ENCODE results near the gene HTRA3. TPM values are rescaled to one million over a fixed set of nuclear protein-coding genes. Genes with fewer than 3 reads are reported as not detected.

HTRA3 gene
- total and polyA plus RNA-seq, 2 experiments from 2014 or later, result 6.9 to 15.7 TPM

- H3K27me3 ChIP-seq, result no peaks in the 10 kb centered on the region
- H3K4me1 ChIP-seq (ENCODE audit: low read depth), result peaks cover 10% of the 10 kb centered on the region
- H3K27ac ChIP-seq, result no peak overlapping the region
- H3K9me3 ChIP-seq (ENCODE audit: low read depth), result no peaks in the 10 kb centered on the region
- H3K4me3 ChIP-seq, result no peak overlapping the region
- H3K36me3 ChIP-seq, result no peaks in the 10 kb centered on the region
- no peak for DNase-seq (ENCODE audit: low read depth in 1 of 2, low spot score in 1 of 2)
- TF ChIP-seq, protein P1, sequence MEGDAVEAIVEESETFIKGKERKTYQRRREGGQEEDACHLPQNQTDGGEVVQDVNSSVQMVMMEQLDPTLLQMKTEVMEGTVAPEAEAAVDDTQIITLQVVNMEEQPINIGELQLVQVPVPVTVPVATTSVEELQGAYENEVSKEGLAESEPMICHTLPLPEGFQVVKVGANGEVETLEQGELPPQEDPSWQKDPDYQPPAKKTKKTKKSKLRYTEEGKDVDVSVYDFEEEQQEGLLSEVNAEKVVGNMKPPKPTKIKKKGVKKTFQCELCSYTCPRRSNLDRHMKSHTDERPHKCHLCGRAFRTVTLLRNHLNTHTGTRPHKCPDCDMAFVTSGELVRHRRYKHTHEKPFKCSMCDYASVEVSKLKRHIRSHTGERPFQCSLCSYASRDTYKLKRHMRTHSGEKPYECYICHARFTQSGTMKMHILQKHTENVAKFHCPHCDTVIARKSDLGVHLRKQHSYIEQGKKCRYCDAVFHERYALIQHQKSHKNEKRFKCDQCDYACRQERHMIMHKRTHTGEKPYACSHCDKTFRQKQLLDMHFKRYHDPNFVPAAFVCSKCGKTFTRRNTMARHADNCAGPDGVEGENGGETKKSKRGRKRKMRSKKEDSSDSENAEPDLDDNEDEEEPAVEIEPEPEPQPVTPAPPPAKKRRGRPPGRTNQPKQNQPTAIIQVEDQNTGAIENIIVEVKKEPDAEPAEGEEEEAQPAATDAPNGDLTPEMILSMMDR (IDR thresholded peaks at IDR 0.05; ENCODE audit: low read depth, low read length), result no peak
Measured at GRCh38 chr4:8224267-8224974, 45.1 kb upstream of the HTRA3 start.

GRCh38 chr4:8224975-8225625 is 44.5 kb upstream of the HTRA3 start:
- no peaks in the 10 kb centered on the region for H3K27me3 ChIP-seq
- H3K9me3 ChIP-seq (ENCODE audit: low read depth), result no peaks in the 10 kb centered on the region
- H3K27ac ChIP-seq, result no peak overlapping the region
- TF ChIP-seq, protein P1 (IDR thresholded peaks at IDR 0.05; ENCODE audit: low read depth, low read length), result no peak
- H3K36me3 ChIP-seq, result no peaks in the 10 kb centered on the region
- H3K4me3 ChIP-seq, result no peak overlapping the region
- H3K4me1 ChIP-seq (ENCODE audit: low read depth), result peaks cover 10% of the 10 kb centered on the region
- no peak for DNase-seq (ENCODE audit: low read depth in 1 of 2, low spot score in 1 of 2)

DNA sequence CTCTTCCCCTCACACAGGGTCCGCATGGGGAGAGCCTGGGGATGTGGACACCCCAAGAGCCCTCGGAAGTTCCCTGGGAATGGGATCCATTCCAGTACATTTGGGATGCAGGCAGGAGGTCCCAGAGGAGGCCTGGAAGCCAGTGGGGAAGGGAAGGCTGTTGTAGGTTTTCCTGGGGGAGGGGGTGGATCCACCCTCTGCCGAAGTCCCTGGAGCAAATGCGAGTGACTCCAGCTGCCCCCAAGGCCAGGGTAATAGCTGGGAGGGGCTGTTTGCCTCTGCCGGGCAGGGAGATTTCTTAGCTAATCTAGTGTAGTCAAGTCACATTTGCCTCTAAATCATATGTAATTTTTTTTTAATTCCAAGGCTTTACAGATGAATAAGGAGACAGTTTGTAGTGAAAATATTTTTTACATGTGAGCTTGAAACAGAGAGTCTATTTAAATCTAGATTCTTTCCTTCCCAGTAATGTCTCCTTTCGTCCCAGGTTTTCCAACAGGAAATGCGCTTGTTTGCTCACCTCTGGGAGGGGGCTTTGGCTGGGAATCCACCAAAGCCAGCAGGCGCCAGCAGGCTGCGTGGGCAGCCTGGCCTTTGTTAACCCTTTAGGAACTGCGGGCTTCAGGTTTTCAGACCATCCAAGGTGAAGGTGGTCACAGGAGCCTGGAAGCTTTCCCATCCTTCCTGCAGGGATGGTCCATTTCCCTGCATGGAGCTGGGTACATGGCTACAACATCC is 43.7 kb upstream of the HTRA3 start:
- TF ChIP-seq, protein P1 (IDR thresholded peaks at IDR 0.05; ENCODE audit: low read depth, low read length), result no peak
- Histone ChIP-seq H3K27ac (no peak overlapping the region), H3K27me3 (no peaks in the 10 kb centered on the region), H3K4me1 (ENCODE audit: low read depth) (peaks cover 10% of the 10 kb centered on the region), H3K9me3 (ENCODE audit: low read depth) (no peaks in the 10 kb centered on the region), H3K36me3 (no peaks in the 10 kb centered on the region), H3K4me3 (no peak overlapping the region)
- DNase-seq (ENCODE audit: low read depth in 1 of 2, low spot score in 1 of 2), result no peak

DNA sequence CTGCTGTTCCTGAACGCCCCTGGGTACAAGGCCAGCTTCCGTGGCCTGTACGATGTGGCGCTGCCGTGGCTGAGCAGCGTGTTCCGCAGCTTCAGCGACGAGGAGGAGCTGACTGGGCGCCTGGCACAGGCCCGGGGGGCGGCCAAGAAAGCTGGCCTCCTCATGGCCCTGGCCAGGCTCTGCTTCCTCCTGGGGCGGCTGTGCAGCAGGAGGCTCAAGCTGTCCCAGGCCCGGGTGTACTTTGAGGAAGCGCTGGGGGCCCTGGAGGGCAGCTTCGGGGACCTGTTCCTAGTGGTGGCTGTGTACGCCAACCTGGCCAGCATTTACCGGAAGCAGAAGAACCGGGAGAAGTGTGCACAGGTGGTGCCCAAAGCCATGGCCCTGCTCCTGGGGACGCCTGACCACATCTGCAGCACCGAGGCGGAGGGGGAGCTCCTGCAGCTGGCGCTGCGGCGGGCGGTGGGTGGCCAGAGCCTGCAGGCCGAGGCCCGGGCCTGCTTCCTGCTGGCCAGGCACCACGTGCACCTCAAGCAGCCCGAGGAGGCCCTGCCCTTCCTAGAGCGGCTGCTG is 42.3 kb upstream of the HTRA3 start:
- no peaks in the 10 kb centered on the region for H3K9me3 ChIP-seq (ENCODE audit: low read depth)
- H3K4me3 ChIP-seq, result no peak overlapping the region
- TF ChIP-seq, protein P1 (IDR thresholded peaks at IDR 0.05; ENCODE audit: low read depth, low read length), result no peak
- no peak overlapping the region for H3K27ac ChIP-seq
- peaks cover 10% of the 10 kb centered on the region for H3K4me1 ChIP-seq (ENCODE audit: low read depth)
- no peaks in the 10 kb centered on the region for H3K27me3 ChIP-seq
- no peaks in the 10 kb centered on the region for H3K36me3 ChIP-seq
- DNase-seq (ENCODE audit: low read depth in 1 of 2, low spot score in 1 of 2), result no peak

DNA sequence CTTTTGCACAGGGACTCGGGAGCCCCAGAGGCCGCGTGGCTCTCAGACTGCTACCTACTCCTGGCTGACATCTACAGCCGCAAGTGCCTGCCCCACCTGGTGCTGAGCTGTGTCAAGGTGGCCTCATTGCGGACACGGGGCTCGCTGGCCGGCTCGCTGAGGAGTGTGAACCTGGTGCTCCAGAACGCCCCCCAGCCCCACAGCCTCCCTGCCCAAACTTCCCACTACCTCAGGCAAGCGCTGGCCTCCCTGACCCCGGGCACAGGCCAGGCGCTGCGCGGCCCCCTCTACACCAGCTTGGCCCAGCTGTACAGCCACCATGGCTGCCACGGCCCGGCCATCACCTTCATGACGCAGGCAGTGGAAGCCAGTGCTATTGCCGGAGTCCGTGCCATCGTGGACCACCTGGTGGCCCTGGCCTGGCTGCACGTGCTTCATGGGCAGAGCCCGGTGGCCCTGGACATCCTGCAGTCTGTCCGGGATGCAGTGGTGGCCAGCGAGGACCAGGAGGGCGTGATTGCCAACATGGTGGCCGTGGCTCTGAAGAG is 41.7 kb upstream of the HTRA3 start:
- Histone ChIP-seq H3K4me3 (no peak overlapping the region), H3K36me3 (no peaks in the 10 kb centered on the region), H3K27ac (no peak overlapping the region), H3K4me1 (ENCODE audit: low read depth) (peaks cover 10% of the 10 kb centered on the region), H3K9me3 (ENCODE audit: low read depth) (no peaks in the 10 kb centered on the region), H3K27me3 (no peaks in the 10 kb centered on the region)
- no peak for DNase-seq (ENCODE audit: low read depth in 1 of 2, low spot score in 1 of 2)
- TF ChIP-seq, protein P1 (IDR thresholded peaks at IDR 0.05; ENCODE audit: low read depth, low read length), result no peak

Measured in cardiac muscle cell (in vitro differentiated cells and primary cell).